GM21423 (cell line): ENCODE measurements around the gene WDR37.

ENCODE experiments used
- ATAC-seq: cut with Tn5 transposase; IDR thresholded peaks from one replicate; pipeline ENCODE4 v1.9.1; 2021; ENCODE audit warnings: mild to moderate bottlenecking, moderate library complexity; ENCODE audit not compliant: unreplicated experiment

Gene WDR37

DNA sequence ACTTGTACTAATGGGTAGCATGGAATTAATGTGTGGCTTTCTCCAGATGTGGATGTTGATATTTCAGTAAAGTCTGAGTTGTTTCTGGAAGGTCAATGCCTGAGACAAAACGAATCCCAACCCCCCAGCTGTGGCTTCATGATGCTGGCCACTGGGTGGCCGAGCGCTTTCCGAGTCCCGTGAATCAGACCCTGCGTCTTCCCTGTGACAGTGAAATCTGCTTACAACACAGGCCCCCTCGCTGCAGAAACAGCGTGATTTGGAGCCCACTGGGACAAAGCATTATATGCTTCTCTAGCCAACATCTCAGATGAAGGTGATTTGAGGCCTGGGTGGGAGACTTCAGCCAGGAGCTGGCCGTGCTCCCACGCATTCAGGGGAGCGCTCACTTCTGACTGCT lies 124.7 kb downstream of the WDR37 start:
- no peak for ATAC-seq
